Measurements from ENCODE around the gene PRRG2.
A peak's percentile ranks its signal among the peaks of the same experiment; 100 is the strongest.

The PRRG2 gene

GRCh38 chr19:49592486-49593232 is 11.5 kb downstream of the PRRG2 start:
- peaks cover 5 to 34% (median 33%) of the 10 kb centered on the region in 5 donors for H3K4me1 ChIP-seq (ENCODE audit: control insufficient read depth in 5 of 5, insufficient read depth in 5 of 5, low read length in 5 of 5)
- no peaks in the 10 kb centered on the region for H3K9me3 ChIP-seq (ENCODE audit: control insufficient read depth in 5 of 5, low read length in 5 of 5)
- peak overlapping the region; percentile 72 for H3K27ac ChIP-seq (ENCODE audit: low read depth, low read length)
- peak overlapping the region; percentile 58 to 80 (median 62) for H3K9ac ChIP-seq (ENCODE audit: low read length in 5 of 5)
- peaks cover 4 to 36% (median 26%) of the 10 kb centered on the region in 5 donors for H3K36me3 ChIP-seq (ENCODE audit: control insufficient read depth in 5 of 5, insufficient read depth in 5 of 5, low read length in 5 of 5)
- H3K27me3 ChIP-seq (ENCODE audit: control insufficient read depth in 5 of 5, insufficient read depth in 4 of 5, low read length in 5 of 5) = no peaks in the 10 kb centered on the region
- peak overlapping the region; percentile 76 to 88 (median 80) for H3K4me3 ChIP-seq (ENCODE audit: low read depth in 1 of 5, low read length in 5 of 5)

GRCh38 chr19:49593233-49594113 is 12.4 kb downstream of the PRRG2 start:
- H3K9me3 ChIP-seq (ENCODE audit: control insufficient read depth in 5 of 5, low read length in 5 of 5) = no peaks in the 10 kb centered on the region
- H3K36me3 ChIP-seq (ENCODE audit: control insufficient read depth in 5 of 5, insufficient read depth in 5 of 5, low read length in 5 of 5) = peaks cover 4 to 42% (median 28%) of the 10 kb centered on the region in 5 donors
- H3K27me3 ChIP-seq (ENCODE audit: control insufficient read depth in 5 of 5, insufficient read depth in 4 of 5, low read length in 5 of 5) = no peaks in the 10 kb centered on the region
- H3K4me1 ChIP-seq (ENCODE audit: control insufficient read depth in 5 of 5, insufficient read depth in 5 of 5, low read length in 5 of 5) = peaks cover 5 to 34% (median 33%) of the 10 kb centered on the region in 5 donors
- H3K4me3 ChIP-seq (ENCODE audit: low read depth in 1 of 5, low read length in 5 of 5) = peak overlapping the region; percentile 40 to 88 (median 76)
- H3K9ac ChIP-seq (ENCODE audit: low read length in 5 of 5) = peak overlapping the region in 3 of 5 donors; percentile 27 to 64 (median 46)
- peak overlapping the region; percentile 81 for H3K27ac ChIP-seq (ENCODE audit: low read depth, low read length)

- Histone ChIP-seq H3K36me3 (ENCODE audit: control insufficient read depth in 5 of 5, insufficient read depth in 5 of 5, low read length in 5 of 5) (peaks cover 4 to 51% (median 37%) of the 10 kb centered on the region in 5 donors), H3K4me1 (ENCODE audit: control insufficient read depth in 5 of 5, insufficient read depth in 5 of 5, low read length in 5 of 5) (peaks cover 5 to 34% (median 33%) of the 10 kb centered on the region in 5 donors), H3K27me3 (ENCODE audit: control insufficient read depth in 5 of 5, insufficient read depth in 4 of 5, low read length in 5 of 5) (no peaks in the 10 kb centered on the region), H3K27ac (ENCODE audit: low read depth, low read length) (peak overlapping the region; percentile 81), H3K9ac (ENCODE audit: low read length in 5 of 5) (peak overlapping the region in 2 of 5 donors; percentile 27 to 52), H3K4me3 (ENCODE audit: low read depth in 1 of 5, low read length in 5 of 5) (no peak overlapping the region), H3K9me3 (ENCODE audit: control insufficient read depth in 5 of 5, low read length in 5 of 5) (no peaks in the 10 kb centered on the region)
Measured at GRCh38 chr19:49594157-49594992, 13.3 kb downstream of the PRRG2 start.

GRCh38 chr19:49594993-49595818 is 14.1 kb downstream of the PRRG2 start:
- H3K4me3 ChIP-seq (ENCODE audit: low read depth in 1 of 5, low read length in 5 of 5) = no peak overlapping the region
- no peaks in the 10 kb centered on the region for H3K27me3 ChIP-seq (ENCODE audit: control insufficient read depth in 5 of 5, insufficient read depth in 4 of 5, low read length in 5 of 5)
- no peaks in the 10 kb centered on the region for H3K9me3 ChIP-seq (ENCODE audit: control insufficient read depth in 5 of 5, low read length in 5 of 5)
- H3K27ac ChIP-seq (ENCODE audit: low read depth, low read length) = no peak overlapping the region
- H3K36me3 ChIP-seq (ENCODE audit: control insufficient read depth in 5 of 5, insufficient read depth in 5 of 5, low read length in 5 of 5) = peaks cover 4 to 59% (median 45%) of the 10 kb centered on the region in 5 donors
- no peak overlapping the region for H3K9ac ChIP-seq (ENCODE audit: low read length in 5 of 5)
- peaks cover 5 to 32% (median 32%) of the 10 kb centered on the region in 5 donors for H3K4me1 ChIP-seq (ENCODE audit: control insufficient read depth in 5 of 5, insufficient read depth in 5 of 5, low read length in 5 of 5)

- peaks cover 4 to 66% (median 47%) of the 10 kb centered on the region in 5 donors for H3K36me3 ChIP-seq (ENCODE audit: control insufficient read depth in 5 of 5, insufficient read depth in 5 of 5, low read length in 5 of 5)
- no peak overlapping the region for H3K4me3 ChIP-seq (ENCODE audit: low read depth in 1 of 5, low read length in 5 of 5)
Measured at GRCh38 chr19:49595819-49596404, 14.8 kb downstream of the PRRG2 start.

GRCh38 chr19:49596407-49596806 is 15.3 kb downstream of the PRRG2 start:
- Histone ChIP-seq H3K36me3 (ENCODE audit: control insufficient read depth in 5 of 5, insufficient read depth in 5 of 5, low read length in 5 of 5) (peaks cover 4 to 71% (median 50%) of the 10 kb centered on the region in 5 donors), H3K27ac (ENCODE audit: low read depth, low read length) (no peak overlapping the region), H3K27me3 (ENCODE audit: control insufficient read depth in 5 of 5, insufficient read depth in 4 of 5, low read length in 5 of 5) (no peaks in the 10 kb centered on the region), H3K4me1 (ENCODE audit: control insufficient read depth in 5 of 5, insufficient read depth in 5 of 5, low read length in 5 of 5) (peaks cover 5 to 26% (median 25%) of the 10 kb centered on the region in 5 donors), H3K9ac (ENCODE audit: low read length in 5 of 5) (no peak overlapping the region), H3K4me3 (ENCODE audit: low read depth in 1 of 5, low read length in 5 of 5) (no peak overlapping the region), H3K9me3 (ENCODE audit: control insufficient read depth in 5 of 5, low read length in 5 of 5) (no peaks in the 10 kb centered on the region)

More at GRCh38 chr19:49595819-49596404, 14.8 kb downstream of the PRRG2 start:
- Histone ChIP-seq H3K4me1 (ENCODE audit: control insufficient read depth in 5 of 5, insufficient read depth in 5 of 5, low read length in 5 of 5) (peaks cover 5 to 26% (median 25%) of the 10 kb centered on the region in 5 donors), H3K9me3 (ENCODE audit: control insufficient read depth in 5 of 5, low read length in 5 of 5) (no peaks in the 10 kb centered on the region), H3K9ac (ENCODE audit: low read length in 5 of 5) (no peak overlapping the region), H3K27ac (ENCODE audit: low read depth, low read length) (no peak overlapping the region), H3K27me3 (ENCODE audit: control insufficient read depth in 5 of 5, insufficient read depth in 4 of 5, low read length in 5 of 5) (no peaks in the 10 kb centered on the region)

- Histone ChIP-seq H3K4me1 (ENCODE audit: control insufficient read depth in 5 of 5, insufficient read depth in 5 of 5, low read length in 5 of 5) (peaks cover 5 to 22% (median 20%) of the 10 kb centered on the region in 5 donors), H3K27me3 (ENCODE audit: control insufficient read depth in 5 of 5, insufficient read depth in 4 of 5, low read length in 5 of 5) (no peaks in the 10 kb centered on the region), H3K27ac (ENCODE audit: low read depth, low read length) (no peak overlapping the region), H3K4me3 (ENCODE audit: low read depth in 1 of 5, low read length in 5 of 5) (no peak overlapping the region), H3K9ac (ENCODE audit: low read length in 5 of 5) (no peak overlapping the region), H3K9me3 (ENCODE audit: control insufficient read depth in 5 of 5, low read length in 5 of 5) (no peaks in the 10 kb centered on the region), H3K36me3 (ENCODE audit: control insufficient read depth in 5 of 5, insufficient read depth in 5 of 5, low read length in 5 of 5) (peaks cover 4 to 77% (median 55%) of the 10 kb centered on the region in 5 donors)
Measured at GRCh38 chr19:49596954-49597702, 16.0 kb downstream of the PRRG2 start.

GRCh38 chr19:49597703-49597974 is 16.5 kb downstream of the PRRG2 start:
- H3K27me3 ChIP-seq (ENCODE audit: control insufficient read depth in 5 of 5, insufficient read depth in 4 of 5, low read length in 5 of 5) = no peaks in the 10 kb centered on the region
- no peak overlapping the region for H3K9ac ChIP-seq (ENCODE audit: low read length in 5 of 5)
- H3K9me3 ChIP-seq (ENCODE audit: control insufficient read depth in 5 of 5, low read length in 5 of 5) = no peaks in the 10 kb centered on the region
- no peak overlapping the region for H3K4me3 ChIP-seq (ENCODE audit: low read depth in 1 of 5, low read length in 5 of 5)
- H3K36me3 ChIP-seq (ENCODE audit: control insufficient read depth in 5 of 5, insufficient read depth in 5 of 5, low read length in 5 of 5) = peaks cover 4 to 82% (median 59%) of the 10 kb centered on the region in 5 donors
- no peak overlapping the region for H3K27ac ChIP-seq (ENCODE audit: low read depth, low read length)
- peaks cover under 1 to 16% (median 15%) of the 10 kb centered on the region in 5 donors for H3K4me1 ChIP-seq (ENCODE audit: control insufficient read depth in 5 of 5, insufficient read depth in 5 of 5, low read length in 5 of 5)
